Panc1 (cell line): ENCODE measurements around the gene SLC44A3. TPM values are rescaled to one million over a fixed set of nuclear protein-coding genes. Genes with fewer than 3 reads are reported as not detected.

Source experiments
- ATAC-seq: fragments of 200-7000 bp; cut with Tn5 transposase; 2 replicates; pipeline ENCODE4 v1.9.1; 2020; ENCODE audit warnings: mild to moderate bottlenecking, moderate library complexity
- BruUV-seq: library from RNA; stranded (reverse); fragments of 400-500 nt; replicated peaks from 2 replicates; lab custom pipeline; 2021; lab: Mats Ljungman, UMichigan
- CTCF ChIA-PET: fragments of 300-600 bp; sonication (Branson Sonifier 250); formaldehyde crosslinking; loops from one replicate; lab custom pipeline; 2022; ENCODE audit warnings: antibody characterized with exemption; lab: Charles Lee
- POLR2A ChIA-PET: fragments of 300-600 bp; sonication (Branson Sonifier 250); formaldehyde crosslinking; loops from one replicate; lab custom pipeline; 2022; ENCODE audit warnings: antibody characterized with exemption; lab: Charles Lee
- DNase-seq: peaks from one replicate; pipeline ENCODE4 v3.0.0-alpha.2; 2010; ENCODE audit warnings: low read depth, low spot score
- H3K27ac ChIP-seq: 2 replicates; pipeline ENCODE4 v1.5.1; 2011; ENCODE audit warnings: mild to moderate bottlenecking, low read length, inconsistent platforms
- H3K27me3 ChIP-seq: fragments of 200-500 bp; sonication (Bioruptor generic); 2 replicates; pipeline ENCODE4 v1.6.0; 2014; ENCODE audit warnings: low read length, inconsistent platforms; ENCODE audit not compliant: control insufficient read depth, insufficient read depth
- H3K36me3 ChIP-seq: fragments of 200-500 bp; sonication (Bioruptor generic); 2 replicates; pipeline ENCODE4 v1.5.1; 2014; ENCODE audit warnings: inconsistent platforms, mild to moderate bottlenecking, low read length, moderate library complexity; ENCODE audit not compliant: control insufficient read depth, insufficient read depth
- H3K4me1 ChIP-seq: 2 replicates; pipeline ENCODE4 v1.5.1; 2011; ENCODE audit warnings: inconsistent platforms, mild to moderate bottlenecking, low read length, moderate library complexity; ENCODE audit not compliant: control insufficient read depth, insufficient read depth
- H3K4me3 ChIP-seq, 2 experiments: 2 replicates each; pipeline ENCODE4 v1.5.1; 2011 to 2012; ENCODE audit warnings: low read depth in 2 of 2, low read length in 2 of 2, mild to moderate bottlenecking in 2 of 2, inconsistent platforms in 1 of 2, moderate library complexity in 1 of 2
- H3K9me3 ChIP-seq: fragments of 200-500 bp; sonication (Bioruptor generic); 2 replicates; pipeline ENCODE4 v1.5.1; 2014; ENCODE audit warnings: low read depth, mild to moderate bottlenecking, inconsistent platforms, low read length, moderate library complexity; ENCODE audit not compliant: control insufficient read depth, insufficient read depth
- POLR2AphosphoS5 ChIP-seq: IDR thresholded peaks from 2 replicates; pipeline ENCODE4 v1.6.1; 2012; ENCODE audit warnings: mild to moderate bottlenecking, low read depth, low read length, moderate library complexity
- REST ChIP-seq, 2 experiments: IDR thresholded peaks; 2 replicates each; pipeline ENCODE4 v1.6.1; 2011 to 2012; ENCODE audit warnings: low read depth in 2 of 2, control low read depth in 1 of 2, low read length in 1 of 2, mild to moderate bottlenecking in 1 of 2, moderate library complexity in 1 of 2; ENCODE audit not compliant: insufficient read depth in 1 of 2
- SIN3A ChIP-seq: IDR thresholded peaks from 2 replicates; pipeline ENCODE4 v1.6.1; 2012; ENCODE audit warnings: low read depth, mild to moderate bottlenecking, low read length, moderate library complexity, borderline replicate concordance; ENCODE audit not compliant: insufficient read depth
- TCF7L2 ChIP-seq: IDR thresholded peaks from 2 replicates; pipeline ENCODE4 v1.6.1; 2011; ENCODE audit warnings: mild to moderate bottlenecking, low read depth, low read length, inconsistent platforms
- in situ Hi-C: cut with HindIII; loops from 2 replicates; pipeline ENCODE4 v1.10.0; 2016; ENCODE audit warnings: low sequenced_read_pairs, low pct_unique_long_range_greater_than_20kb
- intact Hi-C: fragments of 100-400 bp; cut with micrococcal nuclease; formaldehyde crosslinking; loops from one replicate; pipeline ENCODE4 v1.10.0; 2022; ENCODE audit not compliant: unreplicated experiment
- total RNA-seq: library from RNA; stranded (reverse); gene quantifications from one replicate; pipeline ENCODE4 v1.2.1, GENCODE V29; 2021; ENCODE audit not compliant: unreplicated experiment
- TF ChIP-seq, protein P1 (sequence below): fragments of 450-650 bp; IDR thresholded peaks from 2 replicates; pipeline ENCODE4 v1.5.1; 2017; ENCODE audit warnings: mild to moderate bottlenecking

Gene SLC44A3
- total RNA-seq, 1 experiment from 2014 or later: 1.3 TPM

GRCh38 chr1:94852788-94853187 lies 32.6 kb downstream of the SLC44A3 start:
- no TSS peak for BruUV-seq
- in situ Hi-C loops (no loop called here), intact Hi-C loops (no loop called here)
- no peak for DNase-seq
- no peak for ATAC-seq
- no peak overlapping the region for H3K27ac ChIP-seq
- CTCF ChIA-PET: no interaction called here
- TF ChIP-seq REST (IDR thresholded peaks at IDR 0.05; ENCODE audit: insufficient read depth in 1 of 2, low read depth in 2 of 2, low read length in 1 of 2) (no peak), POLR2AphosphoS5 (no peak), TCF7L2 (no peak), SIN3A (no peak)
- TF ChIP-seq, protein P1, sequence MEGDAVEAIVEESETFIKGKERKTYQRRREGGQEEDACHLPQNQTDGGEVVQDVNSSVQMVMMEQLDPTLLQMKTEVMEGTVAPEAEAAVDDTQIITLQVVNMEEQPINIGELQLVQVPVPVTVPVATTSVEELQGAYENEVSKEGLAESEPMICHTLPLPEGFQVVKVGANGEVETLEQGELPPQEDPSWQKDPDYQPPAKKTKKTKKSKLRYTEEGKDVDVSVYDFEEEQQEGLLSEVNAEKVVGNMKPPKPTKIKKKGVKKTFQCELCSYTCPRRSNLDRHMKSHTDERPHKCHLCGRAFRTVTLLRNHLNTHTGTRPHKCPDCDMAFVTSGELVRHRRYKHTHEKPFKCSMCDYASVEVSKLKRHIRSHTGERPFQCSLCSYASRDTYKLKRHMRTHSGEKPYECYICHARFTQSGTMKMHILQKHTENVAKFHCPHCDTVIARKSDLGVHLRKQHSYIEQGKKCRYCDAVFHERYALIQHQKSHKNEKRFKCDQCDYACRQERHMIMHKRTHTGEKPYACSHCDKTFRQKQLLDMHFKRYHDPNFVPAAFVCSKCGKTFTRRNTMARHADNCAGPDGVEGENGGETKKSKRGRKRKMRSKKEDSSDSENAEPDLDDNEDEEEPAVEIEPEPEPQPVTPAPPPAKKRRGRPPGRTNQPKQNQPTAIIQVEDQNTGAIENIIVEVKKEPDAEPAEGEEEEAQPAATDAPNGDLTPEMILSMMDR: no peak
- H3K4me1 ChIP-seq: no peaks in the 10 kb centered on the region
- no peaks in the 10 kb centered on the region for H3K27me3 ChIP-seq
- H3K4me3 ChIP-seq: no peak overlapping the region
- POLR2A ChIA-PET: no interaction called here
- H3K9me3 ChIP-seq: no peaks in the 10 kb centered on the region
- no peaks in the 10 kb centered on the region for H3K36me3 ChIP-seq

GRCh38 chr1:94854458-94855306 lies 34.5 kb downstream of the SLC44A3 start:
- H3K27ac ChIP-seq: no peak overlapping the region
- H3K4me3 ChIP-seq: peak overlapping the region; percentile 38 to 61
- POLR2A ChIA-PET: no interaction called here
- in situ Hi-C loops: no loop called here
- ATAC-seq: peak; percentile 98
- H3K9me3 ChIP-seq: no peaks in the 10 kb centered on the region
- CTCF ChIA-PET: interaction anchor here (0.6 to 2.0 kb wide), 7 partner anchors 17 to 379 kb away, joined by 3 to 40 read pairs (median 5); partner anchors contain the start of genes ALG14, RWDD3 and TLCD4
- DNase-seq: peak; percentile 70
- H3K4me1 ChIP-seq: no peaks in the 10 kb centered on the region
- no peaks in the 10 kb centered on the region for H3K27me3 ChIP-seq
- TF ChIP-seq, protein P1: peak; percentile 83
- TF ChIP-seq TCF7L2: no peak
- no peaks in the 10 kb centered on the region for H3K36me3 ChIP-seq
- BruUV-seq: no TSS peak
- intact Hi-C loops: loop anchor here (2.0 kb wide), 1 partner anchor 188 kb away; no protein-coding TSS in a partner anchor
